ENCODE measurements around the gene CREB5. TPM values are rescaled to one million over a fixed set of nuclear protein-coding genes. Genes with fewer than 3 reads are reported as not detected.

The CREB5 gene
- total and polyA plus RNA-seq, 2 of the 13 experiments (the other 11 are each of a cell fraction or from before 2014, with no cell fraction given) = 0.38 to 0.71 TPM

DNA sequence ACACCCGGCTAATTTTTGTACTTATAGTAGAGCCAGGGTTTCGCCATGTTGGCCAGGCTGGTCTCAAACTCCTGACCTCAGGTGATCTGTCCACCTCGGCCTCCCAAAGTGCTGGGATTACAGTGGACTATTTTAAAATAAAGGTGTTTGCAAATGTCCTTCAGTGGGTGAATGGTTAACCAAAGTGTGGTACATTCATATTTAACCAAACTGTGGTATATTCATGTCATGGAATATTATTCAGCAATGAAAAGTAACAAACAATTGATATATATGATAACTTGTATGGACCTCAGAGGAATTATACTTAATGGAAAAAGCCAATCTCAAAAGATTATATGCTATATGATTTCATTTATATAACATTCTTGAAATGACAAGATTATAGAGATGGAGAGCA, 190.0 kb downstream of the CREB5 start:
- 16% methylated on average over 3 of the region's 3 CpGs for WGBS (ENCODE audit: low lambda C conversion rate)
- Histone ChIP-seq H3K27me3 (ENCODE audit: control insufficient read depth in 1 of 2, insufficient read depth in 2 of 2, low read length in 2 of 2) (no peaks in the 10 kb centered on the region), H3K9me3 (ENCODE audit: low read length) (no peaks in the 10 kb centered on the region), H3K4me3 (replicated peaks in 1 of 3; ENCODE audit: insufficient read depth in 1 of 3, low read depth in 2 of 3, low read length in 3 of 3) (no peak overlapping the region), H3K27ac (ENCODE audit: extremely low read length, insufficient read depth, low read length) (no peak overlapping the region), H2AFZ (ENCODE audit: low read length) (no peak overlapping the region), H4K20me1 (ENCODE audit: insufficient read depth, low read length) (no peaks in the 10 kb centered on the region), H3K4me1 (ENCODE audit: insufficient read depth, low read length) (no peaks in the 10 kb centered on the region), H3K36me3 (replicated peaks in 1 of 2; ENCODE audit: control insufficient read depth in 1 of 2, insufficient read depth in 2 of 2, low read length in 2 of 2) (no peaks in the 10 kb centered on the region), H3K9ac (ENCODE audit: insufficient read depth, low read depth, low read length) (no peak overlapping the region), H3K4me2 (ENCODE audit: low read depth, low read length) (no peak overlapping the region), H3K79me2 (ENCODE audit: insufficient read depth, low read length) (no peaks in the 10 kb centered on the region)
- BruUV-seq (replicated peaks) = no TSS peak
- no peak for FAIRE-seq
- POLR2A ChIA-PET = no interaction called here
- DNase-seq (ENCODE audit: low spot score) = no peak
- intact Hi-C loops (cut with micrococcal nuclease; ENCODE audit: unreplicated experiment) (no loop called here), in situ Hi-C loops (cut with HindIII; ENCODE audit: extremely low pct_ligation_motif_present, low pct_unique_long_range_greater_than_20kb) (no loop called here)
- TF ChIP-seq ZNF7 (CRISPR knock-in tag; IDR thresholded peaks at IDR 0.05) = no peak
- no peak for TF ChIP-seq MTA1 (CRISPR knock-in tag; IDR thresholded peaks at IDR 0.05; ENCODE audit: borderline replicate concordance)
- TF ChIP-seq ZNF256 (CRISPR knock-in tag; conservative IDR thresholded peaks at IDR 0.05) = no peak
- no peak for TF ChIP-seq ZSCAN9 (CRISPR knock-in tag; IDR thresholded peaks at IDR 0.05; ENCODE audit: borderline replicate concordance)
- TF ChIP-seq, protein P1, sequence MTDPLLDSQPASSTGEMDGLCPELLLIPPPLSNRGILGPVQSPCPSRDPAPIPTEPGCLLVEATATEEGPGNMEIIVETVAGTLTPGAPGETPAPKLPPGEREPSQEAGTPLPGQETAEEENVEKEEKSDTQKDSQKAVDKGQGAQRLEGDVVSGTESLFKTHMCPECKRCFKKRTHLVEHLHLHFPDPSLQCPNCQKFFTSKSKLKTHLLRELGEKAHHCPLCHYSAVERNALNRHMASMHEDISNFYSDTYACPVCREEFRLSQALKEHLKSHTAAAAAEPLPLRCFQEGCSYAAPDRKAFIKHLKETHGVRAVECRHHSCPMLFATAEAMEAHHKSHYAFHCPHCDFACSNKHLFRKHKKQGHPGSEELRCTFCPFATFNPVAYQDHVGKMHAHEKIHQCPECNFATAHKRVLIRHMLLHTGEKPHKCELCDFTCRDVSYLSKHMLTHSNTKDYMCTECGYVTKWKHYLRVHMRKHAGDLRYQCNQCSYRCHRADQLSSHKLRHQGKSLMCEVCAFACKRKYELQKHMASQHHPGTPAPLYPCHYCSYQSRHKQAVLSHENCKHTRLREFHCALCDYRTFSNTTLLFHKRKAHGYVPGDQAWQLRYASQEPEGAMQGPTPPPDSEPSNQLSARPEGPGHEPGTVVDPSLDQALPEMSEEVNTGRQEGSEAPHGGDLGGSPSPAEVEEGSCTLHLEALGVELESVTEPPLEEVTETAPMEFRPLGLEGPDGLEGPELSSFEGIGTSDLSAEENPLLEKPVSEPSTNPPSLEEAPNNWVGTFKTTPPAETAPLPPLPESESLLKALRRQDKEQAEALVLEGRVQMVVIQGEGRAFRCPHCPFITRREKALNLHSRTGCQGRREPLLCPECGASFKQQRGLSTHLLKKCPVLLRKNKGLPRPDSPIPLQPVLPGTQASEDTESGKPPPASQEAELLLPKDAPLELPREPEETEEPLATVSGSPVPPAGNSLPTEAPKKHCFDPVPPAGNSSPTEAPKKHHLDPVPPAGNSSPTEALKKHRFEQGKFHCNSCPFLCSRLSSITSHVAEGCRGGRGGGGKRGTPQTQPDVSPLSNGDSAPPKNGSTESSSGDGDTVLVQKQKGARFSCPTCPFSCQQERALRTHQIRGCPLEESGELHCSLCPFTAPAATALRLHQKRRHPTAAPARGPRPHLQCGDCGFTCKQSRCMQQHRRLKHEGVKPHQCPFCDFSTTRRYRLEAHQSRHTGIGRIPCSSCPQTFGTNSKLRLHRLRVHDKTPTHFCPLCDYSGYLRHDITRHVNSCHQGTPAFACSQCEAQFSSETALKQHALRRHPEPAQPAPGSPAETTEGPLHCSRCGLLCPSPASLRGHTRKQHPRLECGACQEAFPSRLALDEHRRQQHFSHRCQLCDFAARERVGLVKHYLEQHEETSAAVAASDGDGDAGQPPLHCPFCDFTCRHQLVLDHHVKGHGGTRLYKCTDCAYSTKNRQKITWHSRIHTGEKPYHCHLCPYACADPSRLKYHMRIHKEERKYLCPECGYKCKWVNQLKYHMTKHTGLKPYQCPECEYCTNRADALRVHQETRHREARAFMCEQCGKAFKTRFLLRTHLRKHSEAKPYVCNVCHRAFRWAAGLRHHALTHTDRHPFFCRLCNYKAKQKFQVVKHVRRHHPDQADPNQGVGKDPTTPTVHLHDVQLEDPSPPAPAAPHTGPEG (CRISPR knock-in tag; IDR thresholded peaks at IDR 0.05) = no peak
- TF ChIP-seq ZNF446 (CRISPR knock-in tag; IDR thresholded peaks at IDR 0.05) = no peak
- TF ChIP-seq ZNF781 (CRISPR knock-in tag; IDR thresholded peaks at IDR 0.05; ENCODE audit: borderline replicate concordance, not compliant biosample characterization) = no peak
- TF ChIP-seq FLYWCH1 (CRISPR knock-in tag; IDR thresholded peaks at IDR 0.05) = no peak
- no peak for TF ChIP-seq PHF20 (CRISPR knock-in tag; IDR thresholded peaks at IDR 0.05)
- no peak for TF ChIP-seq MXD4 (CRISPR knock-in tag; IDR thresholded peaks at IDR 0.05)
- no peak for TF ChIP-seq ZNF468 (CRISPR knock-in tag; IDR thresholded peaks at IDR 0.05)
- no peak for TF ChIP-seq HIVEP1 (CRISPR knock-in tag; IDR thresholded peaks at IDR 0.05)
- TF ChIP-seq, protein P2, sequence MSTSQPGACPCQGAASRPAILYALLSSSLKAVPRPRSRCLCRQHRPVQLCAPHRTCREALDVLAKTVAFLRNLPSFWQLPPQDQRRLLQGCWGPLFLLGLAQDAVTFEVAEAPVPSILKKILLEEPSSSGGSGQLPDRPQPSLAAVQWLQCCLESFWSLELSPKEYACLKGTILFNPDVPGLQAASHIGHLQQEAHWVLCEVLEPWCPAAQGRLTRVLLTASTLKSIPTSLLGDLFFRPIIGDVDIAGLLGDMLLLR (CRISPR knock-in tag; IDR thresholded peaks at IDR 0.05) = no peak
- no peak for TF ChIP-seq CBX5 (CRISPR knock-in tag; IDR thresholded peaks at IDR 0.05; ENCODE audit: borderline replicate concordance)
- no peak for TF ChIP-seq FOXA1 (IDR thresholded peaks at IDR 0.05)
- TF ChIP-seq FOXA1 (CRISPR knock-in tag; IDR thresholded peaks at IDR 0.05) = no peak
- no peak for TF ChIP-seq ZNF501 (CRISPR knock-in tag; IDR thresholded peaks at IDR 0.05)
- ATAC-seq = no peak
- CTCF ChIA-PET (ENCODE audit: low intra/inter-chr PET ratio, low total read pairs) = no interaction called here
